ENCODE data around the gene CPA2.

The CPA2 gene

DNA sequence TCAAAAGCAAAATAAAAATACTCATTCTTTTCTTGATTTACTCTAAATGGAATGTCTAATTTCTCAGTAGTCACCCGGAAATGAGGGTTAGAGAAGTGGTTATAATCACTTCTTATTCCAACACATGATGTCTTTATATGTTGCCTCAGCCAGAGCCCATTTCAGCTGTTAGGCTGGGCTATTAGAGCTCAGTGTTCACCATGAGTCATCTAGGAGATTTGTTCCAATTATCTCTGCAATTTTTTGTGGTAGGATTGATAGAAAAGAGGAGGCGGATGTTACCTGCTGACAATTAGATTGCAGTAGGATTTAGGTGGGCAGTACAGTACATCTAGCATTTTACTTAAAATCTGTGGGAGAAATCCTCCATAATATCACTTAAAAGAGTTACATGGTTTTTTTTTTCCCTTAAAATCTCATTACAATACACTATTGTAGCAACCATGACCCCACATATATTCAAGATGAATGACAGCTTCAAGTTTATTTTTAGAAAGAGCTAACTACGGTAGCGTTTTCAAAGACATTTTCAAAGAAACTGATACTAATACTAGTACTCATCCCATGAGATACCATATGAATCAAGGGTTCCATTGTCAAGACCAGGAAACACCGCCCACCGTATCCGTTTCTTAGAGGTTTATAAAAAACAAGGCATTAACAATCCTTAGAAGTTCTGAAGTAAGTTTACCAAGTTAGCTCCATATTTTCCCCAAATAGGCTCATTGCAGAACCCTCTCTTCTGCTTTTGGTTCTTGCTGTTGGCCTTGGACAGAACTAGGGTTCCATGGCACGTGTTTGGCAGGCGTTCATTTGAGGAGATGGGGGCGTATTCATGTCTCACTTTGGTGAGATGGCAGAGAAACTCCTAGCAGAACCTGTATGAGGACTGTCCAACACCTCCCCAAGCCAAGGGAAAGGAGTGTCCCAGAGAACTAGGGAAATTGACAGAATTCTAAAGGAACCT, 10.4 kb downstream of the CPA2 start:
- H3K4me3 ChIP-seq (replicated peaks; ENCODE audit: low read depth, low read length): no peak overlapping the region
- TF ChIP-seq, protein P1, sequence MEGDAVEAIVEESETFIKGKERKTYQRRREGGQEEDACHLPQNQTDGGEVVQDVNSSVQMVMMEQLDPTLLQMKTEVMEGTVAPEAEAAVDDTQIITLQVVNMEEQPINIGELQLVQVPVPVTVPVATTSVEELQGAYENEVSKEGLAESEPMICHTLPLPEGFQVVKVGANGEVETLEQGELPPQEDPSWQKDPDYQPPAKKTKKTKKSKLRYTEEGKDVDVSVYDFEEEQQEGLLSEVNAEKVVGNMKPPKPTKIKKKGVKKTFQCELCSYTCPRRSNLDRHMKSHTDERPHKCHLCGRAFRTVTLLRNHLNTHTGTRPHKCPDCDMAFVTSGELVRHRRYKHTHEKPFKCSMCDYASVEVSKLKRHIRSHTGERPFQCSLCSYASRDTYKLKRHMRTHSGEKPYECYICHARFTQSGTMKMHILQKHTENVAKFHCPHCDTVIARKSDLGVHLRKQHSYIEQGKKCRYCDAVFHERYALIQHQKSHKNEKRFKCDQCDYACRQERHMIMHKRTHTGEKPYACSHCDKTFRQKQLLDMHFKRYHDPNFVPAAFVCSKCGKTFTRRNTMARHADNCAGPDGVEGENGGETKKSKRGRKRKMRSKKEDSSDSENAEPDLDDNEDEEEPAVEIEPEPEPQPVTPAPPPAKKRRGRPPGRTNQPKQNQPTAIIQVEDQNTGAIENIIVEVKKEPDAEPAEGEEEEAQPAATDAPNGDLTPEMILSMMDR (IDR thresholded peaks at IDR 0.05; ENCODE audit: low read length, missing control alignments): no peak
- DNase-seq (ENCODE audit: low read depth): peak; percentile 57

DNA sequence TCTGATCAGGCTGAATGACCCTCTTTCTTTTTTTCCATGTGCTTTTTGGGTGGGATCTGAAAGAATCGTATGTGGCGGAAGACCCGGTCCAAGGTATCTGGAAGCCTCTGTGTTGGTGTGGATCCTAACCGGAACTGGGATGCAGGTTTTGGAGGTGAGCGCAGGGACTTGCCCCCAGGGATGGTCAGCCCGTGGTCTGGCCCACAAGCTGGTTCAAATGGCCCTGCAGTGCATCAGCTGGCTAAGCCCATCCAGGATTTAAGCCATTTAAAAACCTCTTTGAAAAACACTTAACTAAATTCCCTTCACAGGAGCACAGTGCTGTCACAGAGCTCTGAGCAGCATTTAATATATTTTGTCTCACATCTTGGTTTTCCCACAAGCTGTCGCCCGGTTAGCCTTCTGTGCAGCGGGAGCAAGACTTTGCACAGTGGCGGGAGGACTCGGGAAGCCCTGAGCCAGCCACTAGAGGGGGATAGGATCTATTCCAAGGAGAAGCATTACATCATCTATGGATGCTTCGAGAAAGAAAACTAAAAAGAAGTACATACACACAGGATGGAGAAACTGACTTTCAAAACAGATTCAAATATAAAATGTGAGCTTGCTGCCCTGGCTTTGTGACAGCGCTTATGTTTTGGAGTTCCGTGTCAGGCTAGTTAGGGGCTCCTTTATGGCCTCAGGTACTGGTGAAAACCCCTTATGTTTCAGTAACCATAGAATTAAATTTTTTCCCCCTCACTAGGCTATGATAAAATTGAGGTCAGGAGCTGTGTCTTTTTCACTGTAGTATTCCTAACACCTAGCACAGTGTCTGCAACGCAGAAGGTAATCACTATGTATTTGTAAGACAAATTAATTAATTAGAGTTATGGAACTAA, 11.3 kb downstream of the CPA2 start:
- TF ChIP-seq, protein P1 (IDR thresholded peaks at IDR 0.05; ENCODE audit: low read length, missing control alignments): peak; percentile 72
- peak; percentile 85 for DNase-seq (ENCODE audit: low read depth)
- no peak overlapping the region for H3K4me3 ChIP-seq (replicated peaks; ENCODE audit: low read depth, low read length)

DNA sequence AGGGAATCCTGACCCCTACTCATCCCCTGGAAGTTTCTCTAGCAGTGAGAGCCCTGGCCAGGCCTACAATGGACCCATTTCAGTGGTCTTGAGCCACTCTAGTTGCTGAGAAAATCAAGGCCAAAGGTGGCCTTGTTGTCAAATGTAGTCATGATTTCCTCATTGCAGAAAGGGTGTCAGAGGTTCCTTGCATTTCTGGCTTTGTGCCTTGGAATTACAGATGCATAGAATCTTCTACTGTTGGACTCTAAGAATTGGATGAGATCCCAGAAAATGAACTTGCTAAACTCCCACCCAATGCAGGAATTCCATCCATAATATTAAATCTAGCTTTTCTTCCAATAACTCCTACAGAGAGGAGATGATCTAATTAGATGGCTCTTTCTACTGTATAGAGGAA, 12.2 kb downstream of the CPA2 start:
- DNase-seq (ENCODE audit: low read depth): peak; percentile 98
- TF ChIP-seq, protein P1 (IDR thresholded peaks at IDR 0.05; ENCODE audit: low read length, missing control alignments): no peak
- no peak overlapping the region for H3K4me3 ChIP-seq (replicated peaks; ENCODE audit: low read depth, low read length)

DNA sequence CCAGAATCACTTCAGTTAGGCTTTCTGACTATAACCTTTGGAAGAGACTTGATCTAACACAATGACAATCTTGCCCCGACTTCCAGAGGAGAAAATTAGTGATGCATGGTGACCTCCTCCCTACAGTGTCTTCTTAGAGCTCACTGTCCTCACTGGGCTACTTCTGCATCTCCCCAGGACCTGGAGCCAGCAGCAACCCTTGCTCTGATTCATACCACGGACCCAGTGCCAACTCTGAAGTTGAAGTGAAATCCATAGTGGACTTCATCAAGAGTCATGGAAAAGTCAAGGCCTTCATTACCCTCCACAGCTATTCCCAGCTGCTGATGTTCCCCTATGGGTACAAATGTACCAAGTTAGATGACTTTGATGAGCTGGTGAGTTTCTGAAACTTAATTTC, 12.6 kb downstream of the CPA2 start:
- TF ChIP-seq, protein P1 (IDR thresholded peaks at IDR 0.05; ENCODE audit: low read length, missing control alignments): no peak
- peak; percentile 32 for DNase-seq (ENCODE audit: low read depth)
- no peak overlapping the region for H3K4me3 ChIP-seq (replicated peaks; ENCODE audit: low read depth, low read length)

DNA sequence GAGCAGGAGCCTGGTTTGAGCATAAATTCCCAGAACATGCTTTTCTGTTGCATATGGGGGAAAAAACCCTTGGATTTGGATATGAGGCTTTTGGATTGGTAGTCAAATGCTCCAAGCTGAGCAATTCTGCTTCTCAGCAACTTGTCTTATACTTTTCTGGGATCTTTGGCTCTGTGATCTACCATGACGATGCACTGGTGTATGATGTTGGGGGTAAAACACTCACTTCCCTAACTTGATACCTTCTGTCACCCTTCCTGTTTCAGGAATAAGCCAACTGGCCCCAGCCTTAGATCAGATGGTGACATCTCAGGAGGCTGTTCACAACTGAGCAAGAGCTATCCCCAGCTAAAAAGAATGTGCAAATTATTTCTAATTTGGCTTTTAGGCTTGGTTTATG, 13.2 kb downstream of the CPA2 start:
- no peak for DNase-seq (ENCODE audit: low read depth)
- TF ChIP-seq, protein P1 (IDR thresholded peaks at IDR 0.05; ENCODE audit: low read length, missing control alignments): no peak
- no peak overlapping the region for H3K4me3 ChIP-seq (replicated peaks; ENCODE audit: low read depth, low read length)

DNA sequence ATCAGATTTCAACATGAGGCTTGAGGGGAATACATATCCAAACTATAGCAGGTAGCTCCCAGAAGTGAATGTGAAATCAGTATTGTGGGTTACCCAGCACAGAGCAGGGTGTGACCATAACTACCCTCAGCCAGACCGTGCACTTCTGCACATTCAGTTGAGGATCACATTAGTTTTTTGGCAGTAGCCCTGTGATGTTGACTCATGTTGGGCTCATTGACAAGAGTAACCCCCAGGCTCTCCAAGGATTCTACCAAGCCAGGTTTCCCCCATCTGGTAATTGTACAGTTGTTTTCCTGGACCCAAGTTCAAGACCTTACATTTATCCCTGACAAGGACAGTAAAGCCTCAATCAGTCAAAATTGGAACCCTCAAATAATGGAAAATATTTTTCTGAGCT, 14.6 kb downstream of the CPA2 start:
- TF ChIP-seq, protein P1 (IDR thresholded peaks at IDR 0.05; ENCODE audit: low read length, missing control alignments): no peak
- DNase-seq (ENCODE audit: low read depth): peak; percentile 61
- no peak overlapping the region for H3K4me3 ChIP-seq (replicated peaks; ENCODE audit: low read depth, low read length)

All from fibroblast of pulmonary artery (primary cell).